Mesendoderm (in vitro differentiated cells): ENCODE measurements around the gene ADCY9.

Experiments
- DNase-seq: peaks from one replicate; pipeline ENCODE4 v3.0.0; 2013
- H2AK5ac ChIP-seq: 2 replicates; pipeline ENCODE4 v1.6.1; 2013; ENCODE audit warnings: low read length, inconsistent platforms
- H2BK120ac ChIP-seq: 2 replicates; pipeline ENCODE4 v1.6.1; 2013; ENCODE audit warnings: low read depth, mild to moderate bottlenecking, low read length, moderate library complexity, mixed read lengths
- H2BK15ac ChIP-seq: replicated peaks from 2 replicates; pipeline ENCODE4 v1.6.1; 2013; ENCODE audit warnings: low read depth, mild to moderate bottlenecking, moderate library complexity
- H2BK5ac ChIP-seq: 2 replicates; pipeline ENCODE4 v1.6.1; 2013; ENCODE audit warnings: low read length, inconsistent platforms
- H3K18ac ChIP-seq: 2 replicates; pipeline ENCODE4 v1.6.1; 2013; ENCODE audit warnings: mild to moderate bottlenecking, low read length, mixed read lengths
- H3K23ac ChIP-seq: one replicate; pipeline ENCODE4 v1.6.1; 2013; ENCODE audit warnings: low read length
- H3K27ac ChIP-seq: 2 replicates; pipeline ENCODE4 v1.5.1; 2013; ENCODE audit warnings: low read depth, mild to moderate bottlenecking, inconsistent platforms, low read length, moderate library complexity
- H3K27me3 ChIP-seq: 2 replicates; pipeline ENCODE4 v1.6.1; 2013; ENCODE audit warnings: low read length, control low read depth, mild to moderate bottlenecking, inconsistent platforms; ENCODE audit not compliant: insufficient read depth, poor library complexity
- H3K36me3 ChIP-seq: 2 replicates; pipeline ENCODE4 v1.6.1; 2013; ENCODE audit warnings: low read length, inconsistent platforms; ENCODE audit not compliant: control insufficient read depth, insufficient read depth
- H3K4ac ChIP-seq: one replicate; pipeline ENCODE4 v1.6.1; 2013; ENCODE audit warnings: low read depth, mild to moderate bottlenecking, low read length, moderate library complexity
- H3K4me1 ChIP-seq: 2 replicates; pipeline ENCODE4 v1.6.1; 2013; ENCODE audit warnings: low read depth, low read length, inconsistent platforms; ENCODE audit not compliant: control insufficient read depth
- H3K4me2 ChIP-seq: 2 replicates; pipeline ENCODE4 v1.6.1; 2013; ENCODE audit warnings: low read length
- H3K4me3 ChIP-seq: 2 replicates; pipeline ENCODE4 v1.5.1; 2013; ENCODE audit warnings: mild to moderate bottlenecking, low read length
- H3K56ac ChIP-seq: one replicate; pipeline ENCODE4 v1.6.1; 2013; ENCODE audit warnings: low read length
- H3K79me1 ChIP-seq: 2 replicates; pipeline ENCODE4 v1.6.1; 2013; ENCODE audit warnings: low read length, inconsistent platforms
- H3K79me2 ChIP-seq: 2 replicates; pipeline ENCODE4 v1.6.1; 2013; ENCODE audit warnings: mild to moderate bottlenecking, low read length; ENCODE audit not compliant: control insufficient read depth, insufficient read depth
- H3K9ac ChIP-seq: 2 replicates; pipeline ENCODE4 v1.6.1; 2013; ENCODE audit warnings: low read length, inconsistent platforms
- H4K5ac ChIP-seq: one replicate; pipeline ENCODE4 v1.6.1; 2013; ENCODE audit warnings: low read length
- H4K8ac ChIP-seq: one replicate; pipeline ENCODE4 v1.6.1; 2013; ENCODE audit warnings: low read depth, mild to moderate bottlenecking, control low read depth, low read length, moderate library complexity
- WGBS: extraction: QIAGEN DNeasy Blood & Tissue Kit; methylation state at CpG from one replicate; pipeline ENCODE4 v1.1.7; 2013; ENCODE audit warnings: low lambda C conversion rate, missing lambda C conversion rate; ENCODE audit not compliant: insufficient coverage; ENCODE audit errors: extremely low coverage; 5-methylcytosine and 5-hydroxymethylcytosine counted together

ADCY9 gene

GRCh38 chr16:4002121-4002520, 114.1 kb downstream of the ADCY9 start:
- Histone ChIP-seq H3K23ac (no peak overlapping the region), H3K4me2 (no peak overlapping the region), H4K8ac (no peak overlapping the region), H3K79me2 (no peaks in the 10 kb centered on the region), H2BK15ac (no peak overlapping the region), H3K36me3 (no peaks in the 10 kb centered on the region), H2AK5ac (no peak overlapping the region), H3K18ac (no peak overlapping the region), H3K9ac (no peak overlapping the region), H3K27me3 (no peaks in the 10 kb centered on the region), H3K27ac (no peak overlapping the region), H2BK120ac (no peak overlapping the region), H3K56ac (no peak overlapping the region), H3K4me1 (peaks cover 3% of the 10 kb centered on the region), H4K5ac (no peak overlapping the region), H3K4me3 (no peak overlapping the region), H2BK5ac (no peak overlapping the region), H3K79me1 (no peaks in the 10 kb centered on the region), H3K4ac (no peak overlapping the region)
- DNase-seq = no peak
- WGBS = no CpG with 5 or more reads among the region's 2 CpGs

GRCh38 chr16:3999479-4000325, 116.5 kb downstream of the ADCY9 start:
- no peak overlapping the region for H4K5ac ChIP-seq
- peak; percentile 78 for DNase-seq
- no peak overlapping the region for H4K8ac ChIP-seq

GRCh38 chr16:3998793-3999478, 117.3 kb downstream of the ADCY9 start:
- Histone ChIP-seq H3K9ac (no peak overlapping the region), H3K23ac (no peak overlapping the region), H3K27me3 (no peaks in the 10 kb centered on the region), H3K4me3 (no peak overlapping the region), H3K79me2 (no peaks in the 10 kb centered on the region), H3K18ac (peak overlapping the region; percentile 28), H3K36me3 (no peaks in the 10 kb centered on the region), H2BK120ac (no peak overlapping the region), H3K4me2 (no peak overlapping the region), H3K27ac (no peak overlapping the region), H3K4ac (no peak overlapping the region), H3K56ac (no peak overlapping the region), H4K5ac (no peak overlapping the region), H3K79me1 (no peaks in the 10 kb centered on the region), H2BK5ac (no peak overlapping the region), H2BK15ac (no peak overlapping the region), H4K8ac (no peak overlapping the region), H3K4me1 (no peaks in the 10 kb centered on the region), H2AK5ac (no peak overlapping the region)
- no CpG with 5 or more reads among the region's 13 CpGs for WGBS
- peak; percentile 41 for DNase-seq

More at GRCh38 chr16:3999479-4000325, 116.5 kb downstream of the ADCY9 start:
- Histone ChIP-seq H2BK120ac (no peak overlapping the region), H3K4ac (no peak overlapping the region), H3K27me3 (no peaks in the 10 kb centered on the region), H3K36me3 (no peaks in the 10 kb centered on the region), H2BK5ac (no peak overlapping the region), H3K4me1 (peaks cover 1% of the 10 kb centered on the region), H2BK15ac (no peak overlapping the region), H3K79me1 (no peaks in the 10 kb centered on the region), H3K27ac (no peak overlapping the region), H3K9ac (no peak overlapping the region), H3K4me3 (no peak overlapping the region), H3K18ac (no peak overlapping the region), H3K79me2 (no peaks in the 10 kb centered on the region), H3K23ac (no peak overlapping the region), H2AK5ac (no peak overlapping the region), H3K56ac (no peak overlapping the region), H3K4me2 (no peak overlapping the region)
- WGBS = no CpG with 5 or more reads among the region's 20 CpGs

- Histone ChIP-seq H3K27ac (no peak overlapping the region), H2BK15ac (no peak overlapping the region), H2BK5ac (no peak overlapping the region), H2AK5ac (no peak overlapping the region), H3K36me3 (no peaks in the 10 kb centered on the region), H4K8ac (no peak overlapping the region), H3K18ac (no peak overlapping the region), H3K79me1 (no peaks in the 10 kb centered on the region), H4K5ac (no peak overlapping the region), H3K23ac (no peak overlapping the region), H3K79me2 (no peaks in the 10 kb centered on the region), H2BK120ac (no peak overlapping the region), H3K4ac (no peak overlapping the region), H3K4me2 (no peak overlapping the region), H3K27me3 (no peaks in the 10 kb centered on the region), H3K9ac (no peak overlapping the region), H3K56ac (no peak overlapping the region), H3K4me3 (no peak overlapping the region), H3K4me1 (no peaks in the 10 kb centered on the region)
- no CpG with 5 or more reads among the region's 15 CpGs for WGBS
- DNase-seq = no peak
These were observed 118.9 kb downstream of the ADCY9 start for GRCh38 chr16:3997231-3997841.

GRCh38 chr16:3995001-3995400, 121.2 kb downstream of the ADCY9 start:
- Histone ChIP-seq H2BK5ac (no peak overlapping the region), H3K27ac (no peak overlapping the region), H2BK120ac (no peak overlapping the region), H3K4me2 (no peak overlapping the region), H4K8ac (no peak overlapping the region), H3K36me3 (no peaks in the 10 kb centered on the region), H3K4me3 (no peak overlapping the region), H3K23ac (no peak overlapping the region), H3K27me3 (no peaks in the 10 kb centered on the region), H2BK15ac (no peak overlapping the region), H3K9ac (no peak overlapping the region), H3K79me2 (no peaks in the 10 kb centered on the region), H3K4me1 (no peaks in the 10 kb centered on the region), H3K56ac (no peak overlapping the region), H4K5ac (no peak overlapping the region), H3K79me1 (no peaks in the 10 kb centered on the region), H3K4ac (no peak overlapping the region), H2AK5ac (no peak overlapping the region), H3K18ac (no peak overlapping the region)
- no peak for DNase-seq
- no CpG with 5 or more reads among the region's 2 CpGs for WGBS
